IMR-90 (cell line): Measurements from ENCODE around the gene TPST1.
"Not testable (repeated sequence)": the region's sequence is repeated elsewhere in the genome, so short reads cannot be mapped to it uniquely, and the experiment has no call there.

ENCODE experiments used
- CTCF ChIP-seq: conservative IDR thresholded peaks from 2 replicates; pipeline ENCODE4 v1.5.1; 2012; ENCODE audit warnings: mild to moderate bottlenecking, low read depth, low read length, improper control_type of control experiment
- POLR2A ChIP-seq: IDR thresholded peaks from 2 replicates; pipeline ENCODE4 v1.6.1; 2012; ENCODE audit warnings: mild to moderate bottlenecking, low read depth, low read length
- RAD21 ChIP-seq: IDR thresholded peaks from 2 replicates; pipeline ENCODE4 v1.6.1; 2012; ENCODE audit warnings: low read length, improper control_type of control experiment

- TF ChIP-seq POLR2A, CTCF, RAD21: not testable (repeated sequence)
These were observed 177.2 kb downstream of the TPST1 start for GRCh38 chr7:66382182-66382923.
